Measurements from ENCODE around the gene KCNF1.

Gene KCNF1

DNA sequence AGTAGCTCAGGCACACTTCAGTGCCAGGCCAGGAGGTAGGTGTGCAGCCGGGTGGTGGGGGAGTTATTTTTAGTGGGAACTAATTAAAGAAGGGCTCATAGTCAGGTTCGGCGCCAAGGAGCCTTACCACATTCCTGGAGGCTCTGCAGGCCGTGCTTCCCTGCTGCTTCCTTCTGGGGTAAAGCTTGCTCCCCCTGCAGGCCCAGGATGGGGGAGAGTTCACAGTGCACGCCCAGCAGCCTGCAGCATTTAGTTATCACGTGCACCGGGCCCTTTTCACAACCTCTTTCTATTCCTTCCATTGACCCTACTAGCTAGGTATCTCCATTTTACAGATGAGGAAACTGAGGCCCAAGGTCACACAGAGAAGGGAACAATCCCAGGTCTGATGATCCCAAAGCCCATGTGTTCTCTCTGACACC lies 2.5 kb downstream of the KCNF1 start:
- no peak for DNase-seq
- TF ChIP-seq, protein P1, sequence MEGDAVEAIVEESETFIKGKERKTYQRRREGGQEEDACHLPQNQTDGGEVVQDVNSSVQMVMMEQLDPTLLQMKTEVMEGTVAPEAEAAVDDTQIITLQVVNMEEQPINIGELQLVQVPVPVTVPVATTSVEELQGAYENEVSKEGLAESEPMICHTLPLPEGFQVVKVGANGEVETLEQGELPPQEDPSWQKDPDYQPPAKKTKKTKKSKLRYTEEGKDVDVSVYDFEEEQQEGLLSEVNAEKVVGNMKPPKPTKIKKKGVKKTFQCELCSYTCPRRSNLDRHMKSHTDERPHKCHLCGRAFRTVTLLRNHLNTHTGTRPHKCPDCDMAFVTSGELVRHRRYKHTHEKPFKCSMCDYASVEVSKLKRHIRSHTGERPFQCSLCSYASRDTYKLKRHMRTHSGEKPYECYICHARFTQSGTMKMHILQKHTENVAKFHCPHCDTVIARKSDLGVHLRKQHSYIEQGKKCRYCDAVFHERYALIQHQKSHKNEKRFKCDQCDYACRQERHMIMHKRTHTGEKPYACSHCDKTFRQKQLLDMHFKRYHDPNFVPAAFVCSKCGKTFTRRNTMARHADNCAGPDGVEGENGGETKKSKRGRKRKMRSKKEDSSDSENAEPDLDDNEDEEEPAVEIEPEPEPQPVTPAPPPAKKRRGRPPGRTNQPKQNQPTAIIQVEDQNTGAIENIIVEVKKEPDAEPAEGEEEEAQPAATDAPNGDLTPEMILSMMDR (IDR thresholded peaks at IDR 0.05; ENCODE audit: low read depth, low read length), result peak; percentile 19; the same call in 1 of the 2 replicates
- H3K36me3 ChIP-seq, result no peaks in the 10 kb centered on the region
- no peaks in the 10 kb centered on the region for H3K9me3 ChIP-seq
- peaks cover 29% of the 10 kb centered on the region for H3K27me3 ChIP-seq
- H3K4me3 ChIP-seq (ENCODE audit: low read depth, low read length), result no peak overlapping the region
- no peaks in the 10 kb centered on the region for H3K4me1 ChIP-seq

DNA sequence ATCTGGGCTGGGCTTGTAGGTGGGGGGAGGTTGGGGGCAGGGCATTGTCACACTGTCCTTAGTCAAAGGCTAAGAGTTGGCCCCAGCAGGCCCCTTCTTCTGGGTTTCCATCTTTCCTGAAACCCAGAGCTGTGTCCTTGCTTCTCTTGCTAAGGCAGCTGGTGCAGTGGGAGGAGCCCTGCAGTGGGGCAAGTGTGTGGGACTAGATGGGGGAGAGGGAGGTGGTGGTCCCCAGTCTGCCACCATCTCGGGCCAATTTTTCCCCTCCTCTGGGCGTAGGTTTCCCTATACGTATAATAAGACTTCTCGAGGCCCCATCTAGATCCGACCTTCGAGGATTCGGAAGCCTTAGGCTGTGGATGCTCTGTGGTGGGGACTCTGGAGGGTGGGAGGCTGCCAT lies 3.5 kb downstream of the KCNF1 start:
- no peak for DNase-seq
- TF ChIP-seq, protein P1 (IDR thresholded peaks at IDR 0.05; ENCODE audit: low read depth, low read length), result no peak
- Histone ChIP-seq H3K9me3 (no peaks in the 10 kb centered on the region), H3K27me3 (peaks cover 29% of the 10 kb centered on the region), H3K4me3 (ENCODE audit: low read depth, low read length) (no peak overlapping the region), H3K4me1 (no peaks in the 10 kb centered on the region), H3K36me3 (no peaks in the 10 kb centered on the region)

DNA sequence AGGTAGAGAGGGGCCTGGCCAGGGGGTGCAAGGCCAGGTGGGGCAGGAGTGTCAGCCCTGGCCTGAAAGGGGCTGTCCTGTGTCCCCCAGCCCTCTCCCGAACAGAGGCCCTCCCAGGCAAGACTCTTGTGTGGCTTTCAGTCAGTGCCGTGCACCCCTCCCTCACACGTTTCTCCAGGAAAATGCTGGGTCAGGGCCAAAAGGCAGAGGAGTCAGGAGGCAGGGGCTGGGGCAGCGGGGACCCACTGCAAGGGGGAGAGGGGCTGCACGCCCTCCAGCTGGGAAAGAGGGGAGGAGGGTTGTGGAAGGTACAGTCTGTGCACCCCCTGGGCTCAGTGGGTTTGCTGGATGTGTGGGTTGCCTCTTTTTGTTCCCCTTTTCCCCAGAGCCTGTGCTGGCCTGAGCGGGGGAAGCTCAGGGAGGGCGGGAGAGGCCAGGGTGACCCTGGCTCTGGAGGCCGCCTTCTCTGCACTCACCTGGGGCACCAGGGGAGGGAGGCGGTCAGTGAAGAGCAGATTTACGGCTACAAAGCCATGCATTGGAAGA lies 4.1 kb downstream of the KCNF1 start:
- Histone ChIP-seq H3K4me1 (no peaks in the 10 kb centered on the region), H3K36me3 (no peaks in the 10 kb centered on the region), H3K9me3 (no peaks in the 10 kb centered on the region), H3K4me3 (ENCODE audit: low read depth, low read length) (no peak overlapping the region), H3K27me3 (peaks cover 26% of the 10 kb centered on the region)
- TF ChIP-seq, protein P1 (IDR thresholded peaks at IDR 0.05; ENCODE audit: low read depth, low read length), result no peak
- DNase-seq, result no peak

DNA sequence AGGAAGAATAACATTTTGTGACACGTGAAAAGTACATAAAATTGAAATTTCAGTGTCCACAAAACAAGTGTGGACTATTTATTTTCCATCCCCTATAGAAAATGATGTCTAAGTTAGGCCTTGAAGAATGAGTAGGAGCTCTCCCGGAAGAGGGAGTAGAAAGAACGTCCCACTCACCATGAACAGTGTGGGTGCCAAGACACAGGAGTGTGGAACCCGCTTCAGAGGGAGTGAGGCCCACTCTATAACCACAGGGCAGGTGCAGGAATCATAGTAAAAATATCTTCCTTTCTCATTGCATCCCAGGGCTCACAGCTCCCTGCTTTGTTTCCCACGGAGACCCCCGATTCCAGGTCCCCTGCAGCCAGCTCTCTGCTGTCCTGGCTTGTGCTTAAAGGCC lies 5.2 kb downstream of the KCNF1 start:
- H3K27me3 ChIP-seq, result peaks cover 15% of the 10 kb centered on the region
- no peaks in the 10 kb centered on the region for H3K4me1 ChIP-seq
- TF ChIP-seq, protein P1 (IDR thresholded peaks at IDR 0.05; ENCODE audit: low read depth, low read length), result no peak
- no peaks in the 10 kb centered on the region for H3K9me3 ChIP-seq
- H3K4me3 ChIP-seq (ENCODE audit: low read depth, low read length), result no peak overlapping the region
- H3K36me3 ChIP-seq, result no peaks in the 10 kb centered on the region
- no peak for DNase-seq

DNA sequence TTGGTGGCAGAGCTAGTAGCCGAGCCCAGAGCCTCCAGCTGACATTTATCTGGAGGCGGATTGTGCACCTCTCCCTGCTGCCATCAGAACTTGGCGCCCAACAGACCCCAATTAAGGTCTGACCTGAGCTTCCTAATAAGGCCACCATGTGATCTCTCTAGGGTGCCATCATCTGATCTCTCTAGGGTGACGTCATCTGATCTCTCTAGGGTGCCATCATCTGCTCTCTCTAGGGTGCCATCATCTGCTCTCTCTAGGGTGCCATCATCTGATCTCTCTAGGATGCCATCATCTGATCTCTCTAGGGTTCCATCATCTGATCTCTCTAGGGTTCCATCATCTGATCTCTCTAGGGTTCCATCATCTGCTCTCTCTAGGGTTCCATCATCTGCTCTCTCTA lies 6.2 kb downstream of the KCNF1 start:
- H3K9me3 ChIP-seq, result no peaks in the 10 kb centered on the region

More for the DNA sequence above, 6.2 kb downstream of the KCNF1 start:
- H3K4me1 ChIP-seq, result no peaks in the 10 kb centered on the region
- no peak for DNase-seq
- TF ChIP-seq, protein P1 (IDR thresholded peaks at IDR 0.05; ENCODE audit: low read depth, low read length), result no peak
- no peaks in the 10 kb centered on the region for H3K36me3 ChIP-seq
- H3K4me3 ChIP-seq (ENCODE audit: low read depth, low read length), result no peak overlapping the region
- H3K27me3 ChIP-seq, result peaks cover 5% of the 10 kb centered on the region
